Fibroblast of lung (primary cell): Measurements from ENCODE around the gene DNAJC27. TPM values are rescaled to one million over a fixed set of nuclear protein-coding genes. Genes with fewer than 3 reads are reported as not detected.

Source experiments
- DNase-seq, 2 donors: peaks; one replicate each; pipeline versions ENCODE4 v3.0.0 to v3.0.0-alpha.2; 2010; ENCODE audit warnings: low read depth in 2 of 2
- H2AFZ ChIP-seq: 2 replicates; pipeline ENCODE4 v1.5.1; 2012; ENCODE audit warnings: low read length, control low read depth, inconsistent platforms
- H3K27ac ChIP-seq: 2 replicates; pipeline ENCODE4 v1.5.1; 2011; ENCODE audit warnings: low read length, control low read depth; ENCODE audit not compliant: insufficient read depth
- H3K27me3 ChIP-seq: 2 replicates; pipeline ENCODE4 v1.5.1; 2011; ENCODE audit warnings: mild to moderate bottlenecking, low read length; ENCODE audit not compliant: control insufficient read depth, insufficient read depth
- H3K36me3 ChIP-seq: 2 replicates; pipeline ENCODE4 v1.5.1; 2011; ENCODE audit warnings: low read length; ENCODE audit not compliant: control insufficient read depth, insufficient read depth
- H3K4me1 ChIP-seq: 2 replicates; pipeline ENCODE4 v1.5.1; 2011; ENCODE audit warnings: low read length; ENCODE audit not compliant: control insufficient read depth, insufficient read depth; ENCODE audit errors: extremely low read depth
- H3K4me2 ChIP-seq: 2 replicates; pipeline ENCODE4 v1.5.1; 2011; ENCODE audit warnings: low read length, control low read depth; ENCODE audit not compliant: insufficient read depth; ENCODE audit errors: extremely low read depth
- H3K4me3 ChIP-seq, 4 experiments: fragments of 200-600 bp in 1 of 4; sonication (generic) in 1 of 4; replicated peaks in 1 of 4; 2 replicates each; pipeline ENCODE4 v1.5.1; 2011 to 2016; ENCODE audit warnings: low read length in 4 of 4, low read depth in 3 of 4, mild to moderate bottlenecking in 3 of 4, control low read depth in 2 of 4, inconsistent platforms in 1 of 4, mixed read lengths in 1 of 4; ENCODE audit not compliant: insufficient read depth in 1 of 4; ENCODE audit errors: control extremely low read depth in 1 of 4
- H3K79me2 ChIP-seq: 2 replicates; pipeline ENCODE4 v1.5.1; 2012; ENCODE audit warnings: mild to moderate bottlenecking, low read length, inconsistent platforms; ENCODE audit not compliant: control insufficient read depth, insufficient read depth
- H3K9ac ChIP-seq: 2 replicates; pipeline ENCODE4 v1.5.1; 2011; ENCODE audit warnings: mild to moderate bottlenecking, low read length, control low read depth; ENCODE audit not compliant: insufficient read depth
- H3K9me3 ChIP-seq: 2 replicates; pipeline ENCODE4 v1.5.1; 2012; ENCODE audit warnings: low read depth, low read length; ENCODE audit not compliant: control insufficient read depth, insufficient read depth
- H4K20me1 ChIP-seq: 2 replicates; pipeline ENCODE4 v1.5.1; 2011; ENCODE audit warnings: low read length; ENCODE audit not compliant: control insufficient read depth, insufficient read depth; ENCODE audit errors: extremely low read depth
- CTCF ChIP-seq, 2 donors: IDR thresholded peaks in 1 of 2; conservative IDR thresholded peaks in 1 of 2; 1 replicate in 1 of 2; 2 replicates in 1 of 2; pipeline ENCODE4 v1.5.1; 2011 to 2012; ENCODE audit warnings: low read length in 2 of 2, control low read depth in 1 of 2, inconsistent platforms in 1 of 2, low read depth in 1 of 2, mild to moderate bottlenecking in 1 of 2
- EZH2 ChIP-seq: IDR thresholded peaks from 2 replicates; pipeline ENCODE4 v1.5.1; 2012; ENCODE audit warnings: low read length, control low read depth, mild to moderate bottlenecking; ENCODE audit errors: missing control alignments
- polyA plus RNA-seq, 2 donors: library from polyadenylated mRNA; depleted of rRNA in 1 of 2; stranded (reverse) in 1 of 2; unstranded in 1 of 2; fragments of >200 nt; gene quantifications; 2 replicates each; pipeline ENCODE4 v1.2.1, GENCODE V29; 2011 to 2012; ENCODE audit warnings: missing spikeins in 1 of 2
- total RNA-seq: library from RNA; depleted of rRNA; stranded (reverse); fragments of >200 nt; gene quantifications from 2 replicates; pipeline ENCODE4 v1.2.1, GENCODE V29; 2014

The DNAJC27 gene
- total and polyA plus RNA-seq, 2 donors (not counting 1 experiment from before 2014, with no cell fraction given) = 5.0 to 7.3 TPM

DNA sequence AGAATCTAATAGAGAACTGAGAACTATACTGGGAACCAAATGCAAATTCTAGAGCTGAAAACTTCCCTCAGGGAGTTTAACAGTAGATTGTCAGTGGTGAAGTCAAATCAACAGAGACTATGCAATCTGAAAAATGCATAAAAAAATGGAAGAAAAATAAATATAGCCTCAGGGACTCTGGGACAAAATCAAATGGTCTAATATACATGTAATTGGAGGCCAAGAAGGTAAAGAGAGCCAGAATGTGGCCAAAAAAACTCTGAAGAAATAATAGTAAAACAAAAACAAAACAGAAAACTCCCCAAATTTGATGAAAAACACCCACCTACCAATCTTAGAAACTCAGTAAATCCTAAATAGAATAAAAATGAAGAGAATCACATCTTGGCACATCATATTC is 16.5 kb downstream of the DNAJC27 start:
- H3K9me3 ChIP-seq = no peaks in the 10 kb centered on the region
- H4K20me1 ChIP-seq = no peaks in the 10 kb centered on the region
- no peak overlapping the region for H3K9ac ChIP-seq
- H3K36me3 ChIP-seq = no peaks in the 10 kb centered on the region
- no peak overlapping the region for H3K4me2 ChIP-seq
- DNase-seq = no peak
- H3K4me3 ChIP-seq = no peak overlapping the region
- no peak for TF ChIP-seq EZH2
- TF ChIP-seq CTCF (conservative IDR thresholded peaks at IDR 0.05 in 1 of 2, IDR thresholded peaks at IDR 0.05 in 1 of 2; ENCODE audit: low read depth in 1 of 2, low read length in 2 of 2) = no peak
- no peaks in the 10 kb centered on the region for H3K27me3 ChIP-seq
- H3K4me1 ChIP-seq = no peaks in the 10 kb centered on the region
- H2AFZ ChIP-seq = no peak overlapping the region
- H3K79me2 ChIP-seq = no peaks in the 10 kb centered on the region
- no peak overlapping the region for H3K27ac ChIP-seq

- Histone ChIP-seq H3K27ac (no peak overlapping the region), H3K79me2 (no peaks in the 10 kb centered on the region), H3K9ac (no peak overlapping the region), H3K27me3 (no peaks in the 10 kb centered on the region), H3K4me1 (no peaks in the 10 kb centered on the region), H3K9me3 (no peaks in the 10 kb centered on the region), H3K4me2 (no peak overlapping the region), H3K36me3 (no peaks in the 10 kb centered on the region), H4K20me1 (no peaks in the 10 kb centered on the region), H2AFZ (no peak overlapping the region), H3K4me3 (no peak overlapping the region)
- no peak for DNase-seq
- no peak for TF ChIP-seq EZH2
Observed at GRCh38 chr2:24950102-24950501, 21.7 kb downstream of the DNAJC27 start.

DNA sequence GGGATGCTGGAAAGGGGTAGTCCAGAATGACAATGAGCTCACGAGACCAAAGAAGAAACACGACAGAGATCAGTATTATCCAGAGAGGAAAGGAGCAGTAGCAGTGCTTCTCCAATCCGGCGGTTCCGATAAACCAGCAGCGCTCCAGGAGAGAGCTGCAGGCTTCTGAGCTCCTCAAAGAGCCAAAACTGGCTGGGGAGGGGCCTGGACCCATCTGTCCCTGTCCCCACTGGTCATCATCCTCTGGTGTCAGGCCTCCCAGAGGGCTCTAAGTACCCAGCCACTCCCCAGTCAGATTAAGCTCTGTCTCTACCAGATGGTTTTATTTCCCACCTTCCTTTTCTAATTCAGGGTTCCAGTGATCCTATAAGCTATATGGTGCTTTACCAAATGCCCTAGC is 23.2 kb downstream of the DNAJC27 start:
- DNase-seq = no peak
- Histone ChIP-seq H3K79me2 (no peaks in the 10 kb centered on the region), H4K20me1 (no peaks in the 10 kb centered on the region), H3K9ac (no peak overlapping the region), H3K4me3 (no peak overlapping the region), H3K4me1 (no peaks in the 10 kb centered on the region), H2AFZ (no peak overlapping the region), H3K27ac (no peak overlapping the region), H3K36me3 (no peaks in the 10 kb centered on the region), H3K4me2 (no peak overlapping the region), H3K27me3 (no peaks in the 10 kb centered on the region), H3K9me3 (no peaks in the 10 kb centered on the region)
- TF ChIP-seq EZH2 (no peak), CTCF (conservative IDR thresholded peaks at IDR 0.05 in 1 of 2, IDR thresholded peaks at IDR 0.05 in 1 of 2; ENCODE audit: low read depth in 1 of 2, low read length in 2 of 2) (no peak)
